CD14-positive monocyte (primary cell): Measurements from ENCODE around the gene MPDZ. TPM values are rescaled to one million over a fixed set of nuclear protein-coding genes. Genes with fewer than 3 reads are reported as not detected.

Experiments
- DNase-seq, 3 donors: peaks; one replicate each; pipeline ENCODE4 v3.0.0-alpha.2; 2011 to 2022
- H2AFZ ChIP-seq: 2 replicates; pipeline ENCODE4 v1.6.0; 2012; ENCODE audit warnings: mild to moderate bottlenecking, low read depth, low read length, inconsistent platforms; ENCODE audit not compliant: insufficient read depth, poor library complexity, severe bottlenecking
- H3K27ac ChIP-seq, 2 donors: 1 replicate in 1 of 2; 2 replicates in 1 of 2; pipeline ENCODE4 v1.5.1; 2012 to 2013; ENCODE audit warnings: low read length in 2 of 2, control low read depth in 1 of 2, inconsistent platforms in 1 of 2, low read depth in 1 of 2, mild to moderate bottlenecking in 1 of 2
- H3K27me3 ChIP-seq, 2 donors: one replicate each; pipeline versions ENCODE4 v1.6.0 to v1.6.1; 2011 to 2013; ENCODE audit warnings: low read length in 2 of 2; ENCODE audit not compliant: control insufficient read depth in 2 of 2, insufficient read depth in 2 of 2
- H3K36me3 ChIP-seq, 2 donors: replicated peaks in 1 of 2; 1 replicate in 1 of 2; 2 replicates in 1 of 2; pipeline versions ENCODE4 v1.5.1 to v1.6.1; 2012 to 2013; ENCODE audit warnings: low read length in 2 of 2, control low read depth in 1 of 2, inconsistent platforms in 1 of 2, mild to moderate bottlenecking in 1 of 2; ENCODE audit not compliant: insufficient read depth in 2 of 2, control insufficient read depth in 1 of 2
- H3K4me1 ChIP-seq, 2 donors: 1 replicate in 1 of 2; 2 replicates in 1 of 2; pipeline versions ENCODE4 v1.5.1 to v1.6.1; 2012 to 2013; ENCODE audit warnings: low read length in 2 of 2, control low read depth in 1 of 2, inconsistent platforms in 1 of 2, mild to moderate bottlenecking in 1 of 2, moderate library complexity in 1 of 2; ENCODE audit not compliant: insufficient read depth in 2 of 2, control insufficient read depth in 1 of 2
- H3K4me2 ChIP-seq: replicated peaks from 2 replicates; pipeline ENCODE3; 2012; ENCODE audit warnings: low read length, moderate library complexity, mild to moderate bottlenecking; ENCODE audit not compliant: poor library complexity, severe bottlenecking; ENCODE audit errors: extremely low read depth
- H3K4me3 ChIP-seq, 3 experiments: fragments of 200-600 bp in 1 of 3; sonication (generic) in 1 of 3; replicated peaks in 1 of 3; 1 replicate in 2 of 3; 2 replicates in 1 of 3; pipeline ENCODE4 v1.5.1; 2011 to 2013; ENCODE audit warnings: low read length in 3 of 3, mild to moderate bottlenecking in 3 of 3, control low read depth in 2 of 3, low read depth in 2 of 3, inconsistent platforms in 1 of 3, moderate library complexity in 1 of 3
- H3K79me2 ChIP-seq: 2 replicates; pipeline ENCODE4 v1.6.0; 2012; ENCODE audit warnings: mild to moderate bottlenecking, control low read depth, inconsistent platforms, low read length, moderate library complexity; ENCODE audit not compliant: insufficient read depth
- H3K9ac ChIP-seq: 2 replicates; pipeline ENCODE4 v1.6.0; 2017; ENCODE audit warnings: low read length, mild to moderate bottlenecking; ENCODE audit not compliant: insufficient read depth, poor library complexity, severe bottlenecking
- H3K9me3 ChIP-seq, 2 donors: replicated peaks in 1 of 2; 1 replicate in 1 of 2; 2 replicates in 1 of 2; pipeline versions ENCODE4 v1.5.1 to v1.6.1; 2012 to 2013; ENCODE audit warnings: low read length in 2 of 2, control low read depth in 1 of 2; ENCODE audit not compliant: control insufficient read depth in 1 of 2, insufficient read depth in 1 of 2
- H4K20me1 ChIP-seq: 2 replicates; pipeline ENCODE4 v1.6.0; 2012; ENCODE audit warnings: mild to moderate bottlenecking, low read length, control low read depth, moderate library complexity; ENCODE audit not compliant: insufficient read depth
- H3K27ac Mint-ChIP-seq, 7 donors: one replicate each; pipeline ENCODE4 v1.8.0; 2020; ENCODE audit warnings: mild to moderate bottlenecking in 7 of 7, mixed read lengths in 7 of 7, moderate library complexity in 6 of 7, inconsistent platforms in 2 of 7
- H3K27me3 Mint-ChIP-seq, 3 donors: one replicate each; pipeline ENCODE4 v1.8.0; 2021 to 2022; ENCODE audit warnings: low read depth in 3 of 3, mild to moderate bottlenecking in 3 of 3, mixed read lengths in 3 of 3, moderate library complexity in 3 of 3, inconsistent platforms in 1 of 3
- H3K36me3 Mint-ChIP-seq, 2 donors: one replicate each; pipeline ENCODE4 v1.8.0; 2020; ENCODE audit warnings: mixed read lengths in 2 of 2, inconsistent platforms in 1 of 2, mild to moderate bottlenecking in 1 of 2
- H3K4me1 Mint-ChIP-seq: one replicate; pipeline ENCODE4 v1.8.0; 2020; ENCODE audit warnings: mild to moderate bottlenecking, mixed read lengths
- H3K4me3 Mint-ChIP-seq, 2 donors: one replicate each; pipeline ENCODE4 v1.8.0; 2020; ENCODE audit warnings: mild to moderate bottlenecking in 2 of 2, mixed read lengths in 2 of 2, moderate library complexity in 1 of 2
- H3K9me3 Mint-ChIP-seq, 7 donors: one replicate each; pipeline ENCODE4 v1.8.0; 2020 to 2022; ENCODE audit warnings: mixed read lengths in 7 of 7, mild to moderate bottlenecking in 6 of 7, moderate library complexity in 6 of 7, inconsistent platforms in 2 of 7
- WGBS: methylation state at CpG from one replicate; pipeline ENCODE4 v1.1.5; 2013; ENCODE audit warnings: missing lambda C conversion rate; ENCODE audit not compliant: insufficient coverage; 5-methylcytosine and 5-hydroxymethylcytosine counted together
- intact Hi-C, 2 donors: fragments of 100-400 bp; cut with micrococcal nuclease; formaldehyde crosslinking; loops; one replicate each; pipeline versions ENCODE4 v1.15.0 to v1.15.1; 2023
- polyA plus RNA-seq, 3 donors: library from polyadenylated mRNA; depleted of rRNA in 1 of 3; unstranded in 2 of 3; stranded (reverse) in 1 of 3; fragments of 300-500 nt in 2 of 3; fragments of >200 nt in 1 of 3; fragmentation: Illumina TruSeq in 2 of 3; gene quantifications; 1 replicate in 2 of 3; 2 replicates in 1 of 3; pipeline ENCODE4 v1.2.3, GENCODE V29; 2012 to 2021
- TF ChIP-seq, protein P1 (sequence below): fragments of 200-600 bp; IDR thresholded peaks from one replicate; pipeline ENCODE4 v1.8.0; 2022; ENCODE audit warnings: antibody characterized with exemption, mild to moderate bottlenecking

The MPDZ gene
- polyA plus RNA-seq, 3 donors = not detected

GRCh38 chr9:13113751-13114150 lies 165.7 kb downstream of the MPDZ start:
- Histone ChIP-seq H3K4me3 (no peak overlapping the region), H3K27me3 (no peaks in the 10 kb centered on the region), H2AFZ (no peak overlapping the region), H3K4me2 (no peak overlapping the region), H3K9ac (no peak overlapping the region), H3K36me3 (no peaks in the 10 kb centered on the region), H3K27ac (no peak overlapping the region), H3K4me1 (no peaks in the 10 kb centered on the region), H4K20me1 (no peaks in the 10 kb centered on the region), H3K9me3 (no peaks in the 10 kb centered on the region), H3K79me2 (no peaks in the 10 kb centered on the region)
- no peaks in the 10 kb centered on the region for H3K36me3 Mint-ChIP-seq
- peaks cover 0 to 12% (median 1%) of the 10 kb centered on the region in 7 donors for H3K9me3 Mint-ChIP-seq
- no CpG with 5 or more reads among the region's 1 CpG for WGBS
- H3K4me1 Mint-ChIP-seq = no peaks in the 10 kb centered on the region
- no peaks in the 10 kb centered on the region for H3K27me3 Mint-ChIP-seq
- intact Hi-C loops = no loop called here
- H3K27ac Mint-ChIP-seq = no peak overlapping the region
- TF ChIP-seq, protein P1, sequence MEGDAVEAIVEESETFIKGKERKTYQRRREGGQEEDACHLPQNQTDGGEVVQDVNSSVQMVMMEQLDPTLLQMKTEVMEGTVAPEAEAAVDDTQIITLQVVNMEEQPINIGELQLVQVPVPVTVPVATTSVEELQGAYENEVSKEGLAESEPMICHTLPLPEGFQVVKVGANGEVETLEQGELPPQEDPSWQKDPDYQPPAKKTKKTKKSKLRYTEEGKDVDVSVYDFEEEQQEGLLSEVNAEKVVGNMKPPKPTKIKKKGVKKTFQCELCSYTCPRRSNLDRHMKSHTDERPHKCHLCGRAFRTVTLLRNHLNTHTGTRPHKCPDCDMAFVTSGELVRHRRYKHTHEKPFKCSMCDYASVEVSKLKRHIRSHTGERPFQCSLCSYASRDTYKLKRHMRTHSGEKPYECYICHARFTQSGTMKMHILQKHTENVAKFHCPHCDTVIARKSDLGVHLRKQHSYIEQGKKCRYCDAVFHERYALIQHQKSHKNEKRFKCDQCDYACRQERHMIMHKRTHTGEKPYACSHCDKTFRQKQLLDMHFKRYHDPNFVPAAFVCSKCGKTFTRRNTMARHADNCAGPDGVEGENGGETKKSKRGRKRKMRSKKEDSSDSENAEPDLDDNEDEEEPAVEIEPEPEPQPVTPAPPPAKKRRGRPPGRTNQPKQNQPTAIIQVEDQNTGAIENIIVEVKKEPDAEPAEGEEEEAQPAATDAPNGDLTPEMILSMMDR = no peak
- DNase-seq = no peak
- no peak overlapping the region for H3K4me3 Mint-ChIP-seq

GRCh38 chr9:13113216-13113615 lies 166.3 kb downstream of the MPDZ start:
- Histone ChIP-seq H2AFZ (no peak overlapping the region), H3K9ac (no peak overlapping the region), H3K36me3 (no peaks in the 10 kb centered on the region), H4K20me1 (no peaks in the 10 kb centered on the region), H3K9me3 (no peaks in the 10 kb centered on the region), H3K79me2 (no peaks in the 10 kb centered on the region), H3K4me3 (no peak overlapping the region), H3K27me3 (no peaks in the 10 kb centered on the region), H3K4me1 (no peaks in the 10 kb centered on the region), H3K4me2 (no peak overlapping the region), H3K27ac (no peak overlapping the region)
- H3K9me3 Mint-ChIP-seq = peaks cover 0 to 12% (median 1%) of the 10 kb centered on the region in 7 donors
- H3K4me3 Mint-ChIP-seq = no peak overlapping the region
- no peaks in the 10 kb centered on the region for H3K36me3 Mint-ChIP-seq
- intact Hi-C loops = no loop called here
- DNase-seq = no peak
- H3K27me3 Mint-ChIP-seq = no peaks in the 10 kb centered on the region
- no peaks in the 10 kb centered on the region for H3K4me1 Mint-ChIP-seq
- no CpG with 5 or more reads among the region's 3 CpGs for WGBS
- no peak overlapping the region for H3K27ac Mint-ChIP-seq
- TF ChIP-seq, protein P1 = no peak
